NAMALWA (cell line): ENCODE measurements around the gene MED29.

Experiments used
- DNase-seq: peaks from one replicate; pipeline ENCODE4 v3.0.0-alpha.2; 2015; ENCODE audit warnings: low spot score

MED29 gene

DNA sequence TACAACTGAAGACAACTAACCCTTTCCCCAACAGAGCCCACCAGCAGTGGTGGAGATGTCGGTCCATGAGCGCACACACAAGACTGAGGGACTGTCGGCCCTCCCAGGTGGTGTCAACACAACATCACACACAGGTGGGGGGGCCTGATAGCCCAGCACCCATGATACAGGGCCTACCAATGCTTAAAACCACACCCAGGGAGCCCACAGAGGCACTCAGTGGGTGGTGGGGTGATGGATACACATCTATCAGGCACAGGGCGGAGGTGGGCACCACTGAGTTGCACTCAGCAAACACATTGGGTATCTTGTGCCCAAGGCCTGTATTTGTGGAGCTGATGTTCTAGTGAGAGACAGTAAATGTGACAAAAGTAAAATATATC, 8.5 kb downstream of the MED29 start:
- DNase-seq = no peak

DNA sequence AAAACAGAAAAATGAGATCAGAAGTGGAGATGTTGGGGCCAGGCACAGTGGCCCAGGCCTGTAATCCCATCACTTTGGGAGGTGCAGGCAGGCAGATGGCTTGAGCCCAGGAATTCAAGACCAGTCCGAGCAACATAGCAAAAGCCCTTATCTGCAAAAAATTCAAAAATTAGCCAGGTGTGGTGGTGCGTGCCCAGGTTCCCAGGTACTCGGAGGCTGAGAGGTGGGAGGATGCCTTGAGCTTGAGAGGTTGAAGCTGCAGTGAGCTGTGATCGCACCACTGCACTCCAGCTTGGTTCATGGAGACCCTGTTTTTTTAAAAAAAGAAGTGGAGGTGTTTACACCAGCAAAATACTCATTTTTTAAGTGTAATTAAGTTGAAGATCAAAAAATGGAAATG, 8.9 kb downstream of the MED29 start:
- DNase-seq = no peak

DNA sequence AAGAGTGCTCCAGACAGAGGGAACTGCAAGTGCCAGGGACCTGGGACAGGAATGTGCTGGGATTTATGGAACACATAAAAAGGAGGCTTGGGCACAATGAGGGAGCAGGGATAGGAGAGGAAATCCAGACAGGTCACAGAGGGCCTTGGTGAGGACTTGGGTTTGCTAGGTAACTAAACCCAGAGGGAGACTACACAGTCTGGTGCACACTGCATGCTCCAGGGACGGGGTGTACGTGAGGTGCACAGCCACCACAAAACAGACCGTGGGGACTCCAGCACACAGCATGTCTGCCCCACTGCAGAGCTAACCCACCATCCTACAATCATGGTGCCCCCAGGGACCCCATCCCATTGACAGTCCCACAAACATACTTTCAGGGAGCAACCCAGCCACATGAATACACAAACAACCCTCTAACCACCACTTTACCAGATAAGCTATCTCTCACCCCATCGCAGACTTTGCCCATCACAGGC, 9.9 kb downstream of the MED29 start:
- peak; percentile 45 for DNase-seq

DNA sequence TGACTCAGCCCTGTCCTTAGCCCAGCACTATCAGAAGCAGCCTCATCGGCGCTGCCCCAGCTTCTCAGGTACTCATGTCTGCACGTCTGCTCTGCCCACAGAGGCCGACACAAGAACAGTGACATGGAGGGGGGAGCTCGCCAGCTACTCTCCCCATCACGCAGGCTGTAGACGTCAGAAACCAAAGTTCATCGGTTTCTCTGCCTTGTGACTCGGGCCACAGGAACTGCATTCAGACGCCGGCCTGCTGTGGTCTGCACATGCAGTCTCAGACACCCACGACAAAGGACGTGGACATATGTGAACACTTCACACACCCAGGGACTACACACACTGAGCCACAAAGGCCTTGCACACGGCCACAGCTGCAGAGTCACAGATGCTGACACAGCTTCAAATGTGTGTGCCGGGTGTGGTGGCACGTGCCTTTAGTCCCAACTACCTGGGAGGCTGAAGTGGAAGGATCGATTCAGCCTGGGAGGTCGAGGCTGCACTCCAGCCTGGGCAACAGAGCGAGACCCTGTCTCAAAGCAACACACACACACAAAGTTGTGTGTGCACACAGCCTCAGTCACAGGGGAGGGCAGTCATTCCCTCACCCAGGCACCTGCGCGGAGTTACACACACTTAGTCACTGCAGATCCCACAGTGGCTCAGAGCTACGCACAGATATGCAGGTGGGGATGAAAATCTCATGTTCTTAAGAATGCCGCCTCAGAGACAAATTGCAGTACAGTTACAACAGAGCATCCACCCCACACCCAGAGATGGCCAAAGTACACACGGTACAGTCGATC, 10.6 kb downstream of the MED29 start:
- peak; percentile 84 for DNase-seq

DNA sequence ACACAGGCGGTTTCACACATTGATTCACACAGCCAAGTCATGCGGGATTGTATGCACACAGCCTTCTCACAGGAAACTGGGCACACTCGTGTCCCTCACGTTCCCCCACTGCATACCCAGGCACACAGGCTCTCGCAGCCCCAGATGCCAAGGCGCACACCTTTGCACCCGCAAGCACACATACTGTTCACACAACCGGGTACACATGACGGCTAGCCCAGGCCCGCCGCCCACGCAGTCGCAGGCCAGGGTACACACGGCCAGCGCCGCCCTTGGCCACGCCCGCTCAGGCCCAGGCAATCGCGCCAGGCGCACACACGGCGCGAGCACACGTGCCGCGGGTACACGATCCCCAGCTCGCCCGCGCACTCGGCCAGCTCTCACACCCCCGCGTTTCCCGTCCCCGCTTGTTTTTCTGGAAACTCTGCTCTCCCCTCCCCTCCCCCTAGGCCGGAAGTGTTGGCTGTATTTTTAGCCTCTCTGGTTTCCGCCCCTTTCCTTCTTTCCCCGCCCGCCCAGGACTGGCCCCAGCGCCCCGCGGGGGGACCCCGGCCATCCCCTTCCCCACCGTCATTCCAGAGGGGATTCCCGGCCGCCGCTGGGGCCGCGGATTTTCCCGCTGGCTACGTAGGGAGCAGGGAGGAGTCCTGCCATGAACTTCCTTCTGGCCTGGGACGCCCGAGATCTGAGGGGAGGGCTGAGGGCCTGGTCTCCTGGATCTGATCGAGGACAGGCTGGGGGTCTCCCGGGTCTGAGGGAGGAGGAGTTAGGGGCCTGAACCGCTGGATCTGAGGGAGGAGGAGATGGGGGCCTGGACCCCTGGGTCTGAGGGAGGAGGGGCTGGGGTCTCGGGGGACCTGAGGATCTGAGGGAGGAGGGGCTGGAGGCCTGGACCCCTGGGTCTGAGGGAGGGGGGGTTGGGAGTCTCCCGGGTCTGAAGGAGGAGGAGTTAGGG, 11.4 kb downstream of the MED29 start:
- DNase-seq = peak; percentile 78

DNA sequence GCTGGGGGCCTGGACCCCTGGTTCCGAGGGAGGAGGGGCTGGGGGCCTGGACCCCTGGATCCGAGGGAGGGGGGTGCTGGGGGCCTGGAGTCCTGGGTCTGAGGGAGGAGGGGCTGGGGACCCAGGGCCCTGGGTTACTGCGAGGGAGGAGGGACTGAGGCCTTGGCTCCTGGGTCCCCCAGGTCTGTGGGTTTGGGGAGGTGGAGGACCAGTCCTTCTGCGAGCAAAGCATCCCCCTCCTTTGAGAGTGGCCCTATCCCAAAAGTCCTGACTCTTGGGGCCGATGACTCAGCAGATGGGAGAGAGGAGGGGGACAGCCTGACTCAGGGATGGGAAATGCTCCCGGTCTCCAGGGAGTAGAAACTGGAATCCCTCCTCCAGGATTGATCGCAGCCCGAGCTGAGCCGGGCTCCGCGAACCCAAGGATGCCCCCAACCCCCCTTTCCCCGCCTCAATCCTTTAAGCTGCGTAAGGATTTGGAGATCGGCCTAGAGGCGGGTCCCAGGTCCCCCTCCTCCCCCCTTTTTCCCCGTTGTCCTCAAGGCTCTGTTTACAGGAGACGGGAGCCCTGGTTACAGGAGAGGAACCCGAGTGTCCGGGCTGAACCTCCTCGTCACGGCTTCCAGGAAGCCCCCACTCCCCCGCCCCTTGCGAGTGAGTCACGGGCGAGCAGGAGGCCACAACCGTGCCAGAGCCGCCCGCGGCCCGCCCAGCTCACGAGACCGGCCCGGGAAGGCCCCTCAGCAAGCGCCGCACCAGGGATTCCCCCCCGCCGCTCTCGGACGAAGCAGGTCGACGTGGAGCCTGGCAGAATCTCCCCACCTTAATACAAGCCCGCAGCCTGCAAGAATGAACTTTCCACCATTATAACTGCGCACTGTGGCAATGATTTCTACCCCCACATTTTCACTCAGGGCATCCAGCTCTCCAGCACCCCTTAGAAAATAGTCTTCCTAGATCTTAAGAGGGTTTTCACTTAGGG, 12.4 kb downstream of the MED29 start:
- DNase-seq = peak; percentile 72

DNA sequence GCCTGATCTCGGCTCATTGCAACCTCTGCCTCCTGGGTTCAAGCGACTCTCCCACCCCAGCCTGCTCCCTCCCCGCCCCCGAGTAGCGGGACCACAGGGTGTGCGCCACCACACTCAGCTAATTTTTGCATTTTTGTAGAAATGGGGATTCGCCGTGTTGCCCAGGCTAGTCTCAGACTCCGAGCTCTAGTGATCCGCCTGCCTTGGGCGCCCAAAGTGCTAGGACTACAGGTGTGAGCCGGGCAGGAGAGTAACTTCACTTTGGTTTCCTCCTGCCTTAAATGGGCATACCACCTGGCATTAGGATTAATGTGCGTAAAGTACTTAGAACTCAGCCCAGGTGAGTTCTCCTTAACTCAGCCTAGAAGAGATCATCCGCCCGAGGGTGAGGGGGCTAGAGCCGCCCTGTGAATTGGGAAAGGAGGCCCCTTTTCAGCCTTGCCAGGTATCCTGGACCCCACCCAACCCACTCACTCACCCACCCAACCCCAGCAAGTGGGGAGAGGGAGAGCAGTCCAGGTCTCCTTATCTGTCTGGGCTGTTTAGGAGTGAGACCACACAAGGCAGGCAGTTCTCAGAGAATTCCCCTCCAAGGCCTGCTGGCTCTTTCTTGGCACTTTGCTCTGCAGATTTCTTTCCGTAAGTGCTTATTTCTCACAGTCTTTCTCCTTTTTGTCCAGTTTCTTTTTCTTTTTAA, 14.2 kb downstream of the MED29 start:
- DNase-seq = peak; percentile 37

DNA sequence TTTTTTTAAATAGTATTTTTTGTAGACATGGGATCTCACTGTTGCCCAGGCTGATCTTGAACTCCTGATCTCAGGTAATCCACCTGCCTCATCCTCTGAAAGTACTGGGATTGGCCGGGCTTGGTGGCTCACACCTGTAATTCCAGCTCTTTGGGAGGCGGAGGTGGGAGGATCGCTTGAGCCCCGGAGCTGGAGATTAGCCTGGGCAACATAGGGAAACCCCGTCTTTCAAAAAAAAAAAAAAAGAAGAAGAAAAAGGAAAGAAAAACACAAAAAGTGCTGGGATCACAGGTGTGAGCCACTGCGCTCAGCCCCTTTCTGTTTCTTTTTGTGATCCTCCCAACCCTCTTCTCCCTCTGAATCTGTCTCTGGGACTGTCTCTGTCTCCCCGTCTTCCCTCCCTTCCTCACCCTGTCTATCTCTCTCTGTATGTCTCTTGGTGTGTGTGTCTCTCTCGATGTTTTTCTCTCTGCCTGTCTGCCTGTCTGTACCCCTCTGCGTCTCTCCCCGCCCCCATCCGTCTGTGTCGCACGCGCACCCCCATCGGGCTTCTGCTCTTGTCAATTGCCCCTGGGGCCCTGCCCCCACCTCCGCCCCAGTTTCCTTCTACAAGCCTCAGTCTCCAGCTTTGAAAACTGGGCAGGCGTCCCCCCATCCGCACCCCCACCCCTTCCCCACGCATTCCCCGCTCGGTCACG, 14.9 kb downstream of the MED29 start:
- DNase-seq = peak; percentile 84

DNA sequence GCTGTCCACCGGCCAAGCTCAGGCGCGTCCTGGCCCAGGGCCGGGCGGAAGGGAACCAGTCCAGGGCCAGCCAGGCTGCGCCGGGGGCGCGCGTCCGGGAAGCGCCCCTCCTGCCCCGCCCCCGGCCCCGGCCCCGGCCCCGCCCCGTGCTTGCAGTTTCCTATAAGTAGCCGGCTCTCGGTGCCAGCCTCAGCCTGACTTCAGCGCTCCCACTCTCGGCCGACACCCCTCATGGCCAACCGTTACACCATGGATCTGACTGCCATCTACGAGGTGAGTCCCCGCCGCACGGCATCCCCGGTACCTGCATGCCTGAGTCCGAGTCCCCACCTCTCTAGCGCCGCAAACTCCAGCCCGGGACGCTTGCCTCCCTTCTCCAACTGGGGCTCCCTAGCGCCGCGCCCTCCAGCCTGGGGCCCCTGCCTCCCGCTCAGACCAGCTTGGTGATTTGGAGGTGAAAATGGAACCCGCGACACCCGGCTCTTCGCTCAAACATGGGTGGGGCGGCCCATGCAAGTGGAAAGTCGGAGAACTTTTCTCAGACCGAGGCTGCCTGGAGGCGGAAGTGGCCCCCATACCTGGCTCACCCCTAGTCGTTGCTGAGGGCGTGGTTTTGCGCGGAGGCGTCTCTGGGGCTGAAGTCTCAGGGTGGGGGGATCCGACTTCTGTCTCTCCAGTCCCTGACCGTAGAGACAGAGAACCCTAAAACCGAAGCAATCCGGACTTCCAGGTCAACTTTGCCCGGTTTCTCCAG, 15.7 kb downstream of the MED29 start, which contains the start of gene ZFP36:
TSS of gene ZFP36 (plus strand) at position 192 of the 754 bp plus-strand sequence. CDS start at position 250, 58 bp downstream.
- DNase-seq = peak; percentile 89

DNA sequence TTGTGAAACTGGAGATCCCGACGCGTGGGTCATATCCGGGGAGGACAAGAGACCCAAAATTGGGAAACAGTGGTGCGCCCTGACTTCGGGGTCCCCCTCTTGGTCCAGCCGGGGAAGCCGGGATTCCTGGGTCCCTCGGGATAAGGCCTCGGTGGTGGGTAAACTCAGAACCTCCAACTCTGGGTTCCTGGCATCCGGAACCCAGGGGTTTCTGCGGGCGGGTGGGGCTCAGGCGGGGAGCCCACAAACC, 16.2 kb downstream of the MED29 start:
- no peak for DNase-seq

DNA sequence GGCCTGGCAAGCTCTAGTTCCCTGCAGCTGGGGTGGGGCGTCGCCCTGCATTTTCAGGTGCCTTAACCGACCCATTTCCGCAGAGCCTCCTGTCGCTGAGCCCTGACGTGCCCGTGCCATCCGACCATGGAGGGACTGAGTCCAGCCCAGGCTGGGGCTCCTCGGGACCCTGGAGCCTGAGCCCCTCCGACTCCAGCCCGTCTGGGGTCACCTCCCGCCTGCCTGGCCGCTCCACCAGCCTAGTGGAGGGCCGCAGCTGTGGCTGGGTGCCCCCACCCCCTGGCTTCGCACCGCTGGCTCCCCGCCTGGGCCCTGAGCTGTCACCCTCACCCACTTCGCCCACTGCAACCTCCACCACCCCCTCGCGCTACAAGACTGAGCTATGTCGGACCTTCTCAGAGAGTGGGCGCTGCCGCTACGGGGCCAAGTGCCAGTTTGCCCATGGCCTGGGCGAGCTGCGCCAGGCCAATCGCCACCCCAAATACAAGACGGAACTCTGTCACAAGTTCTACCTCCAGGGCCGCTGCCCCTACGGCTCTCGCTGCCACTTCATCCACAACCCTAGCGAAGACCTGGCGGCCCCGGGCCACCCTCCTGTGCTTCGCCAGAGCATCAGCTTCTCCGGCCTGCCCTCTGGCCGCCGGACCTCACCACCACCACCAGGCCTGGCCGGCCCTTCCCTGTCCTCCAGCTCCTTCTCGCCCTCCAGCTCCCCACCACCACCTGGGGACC, 16.6 kb downstream of the MED29 start:
- DNase-seq = peak; percentile 86

DNA sequence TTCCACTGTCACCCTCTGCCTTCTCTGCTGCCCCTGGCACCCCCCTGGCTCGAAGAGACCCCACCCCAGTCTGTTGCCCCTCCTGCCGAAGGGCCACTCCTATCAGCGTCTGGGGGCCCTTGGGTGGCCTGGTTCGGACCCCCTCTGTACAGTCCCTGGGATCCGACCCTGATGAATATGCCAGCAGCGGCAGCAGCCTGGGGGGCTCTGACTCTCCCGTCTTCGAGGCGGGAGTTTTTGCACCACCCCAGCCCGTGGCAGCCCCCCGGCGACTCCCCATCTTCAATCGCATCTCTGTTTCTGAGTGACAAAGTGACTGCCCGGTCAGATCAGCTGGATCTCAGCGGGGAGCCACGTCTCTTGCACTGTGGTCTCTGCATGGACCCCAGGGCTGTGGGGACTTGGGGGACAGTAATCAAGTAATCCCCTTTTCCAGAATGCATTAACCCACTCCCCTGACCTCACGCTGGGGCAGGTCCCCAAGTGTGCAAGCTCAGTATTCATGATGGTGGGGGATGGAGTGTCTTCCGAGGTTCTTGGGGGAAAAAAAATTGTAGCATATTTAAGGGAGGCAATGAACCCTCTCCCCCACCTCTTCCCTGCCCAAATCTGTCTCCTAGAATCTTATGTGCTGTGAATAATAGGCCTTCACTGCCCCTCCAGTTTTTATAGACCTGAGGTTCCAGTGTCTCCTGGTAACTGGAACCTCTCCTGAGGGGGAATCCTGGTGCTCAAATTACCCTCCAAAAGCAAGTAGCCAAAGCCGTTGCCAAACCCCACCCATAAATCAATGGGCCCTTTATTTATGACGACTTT, 17.4 kb downstream of the MED29 start:
- peak; percentile 46 for DNase-seq

DNA sequence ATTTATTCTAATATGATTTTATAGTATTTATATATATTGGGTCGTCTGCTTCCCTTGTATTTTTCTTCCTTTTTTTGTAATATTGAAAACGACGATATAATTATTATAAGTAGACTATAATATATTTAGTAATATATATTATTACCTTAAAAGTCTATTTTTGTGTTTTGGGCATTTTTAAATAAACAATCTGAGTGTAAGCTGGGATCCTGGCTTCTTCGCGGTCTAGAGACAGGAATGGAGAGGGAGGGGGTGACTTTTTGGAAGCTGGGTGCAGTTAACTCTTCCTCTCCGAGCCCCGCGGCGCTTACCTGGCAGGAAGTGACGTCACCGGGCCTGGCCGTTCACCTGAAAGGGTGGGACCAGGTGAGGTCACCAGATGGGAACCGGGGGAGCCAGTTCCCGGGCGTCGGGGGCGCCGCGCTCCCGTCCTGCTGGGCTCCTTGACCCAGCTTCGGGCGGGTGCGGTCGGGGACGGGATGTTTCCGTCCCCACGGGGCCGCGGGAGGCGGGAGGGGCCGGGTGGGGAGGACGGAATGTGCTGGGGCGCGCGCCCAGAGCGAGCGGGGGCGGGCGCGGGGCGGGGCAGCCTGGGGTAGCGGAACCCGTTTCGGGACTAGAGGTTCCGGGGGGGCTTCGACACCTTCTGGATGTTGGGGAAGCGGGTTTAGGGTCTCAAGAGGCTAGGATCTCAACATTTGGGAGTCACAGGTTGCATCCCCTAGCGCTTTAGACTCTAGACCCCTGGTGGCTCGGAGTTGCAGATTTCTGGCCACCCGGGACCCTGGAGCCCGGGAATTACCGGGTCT, 18.2 kb downstream of the MED29 start:
- DNase-seq = peak; percentile 60

DNA sequence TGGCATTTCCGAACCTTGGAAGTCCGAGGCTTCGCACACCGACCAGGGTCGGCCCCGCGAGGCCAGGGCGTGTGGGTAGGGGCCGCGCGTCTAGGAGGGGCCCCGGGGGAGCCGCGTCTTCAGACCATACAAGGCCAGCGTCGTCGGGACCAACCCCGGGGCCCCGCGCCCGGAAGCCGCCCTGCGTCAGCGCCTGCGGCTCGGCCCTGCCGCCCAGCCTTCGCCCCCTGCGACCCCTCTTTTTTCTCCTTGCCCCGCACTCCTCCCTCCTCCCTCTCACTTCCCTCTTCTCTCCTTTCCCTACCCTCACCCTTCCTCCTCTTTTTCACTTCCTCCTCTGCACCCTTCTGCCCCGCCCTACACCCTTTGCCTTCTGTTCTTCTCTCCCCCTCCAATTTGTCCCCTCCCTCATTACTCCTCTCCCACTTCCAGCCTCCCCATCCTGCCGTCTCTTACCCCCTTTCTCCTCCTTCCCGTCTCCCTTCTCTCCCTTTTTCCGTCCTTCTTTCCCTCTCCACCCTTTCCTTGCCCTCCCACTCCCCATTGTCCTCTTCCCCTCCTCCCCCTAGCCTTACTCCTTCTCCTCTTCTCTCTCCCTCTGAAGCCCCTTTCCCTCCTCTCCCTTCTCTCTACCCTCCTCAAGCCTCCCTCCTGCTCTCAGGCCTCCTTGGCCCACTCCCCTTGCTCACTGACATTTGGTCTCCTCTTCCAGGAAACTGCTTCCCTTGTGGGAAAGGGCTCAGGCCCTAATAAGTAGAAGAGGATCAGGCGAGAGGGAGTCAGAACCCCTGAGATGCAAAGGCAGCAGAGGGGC, 19.0 kb downstream of the MED29 start:
- peak; percentile 64 for DNase-seq

DNA sequence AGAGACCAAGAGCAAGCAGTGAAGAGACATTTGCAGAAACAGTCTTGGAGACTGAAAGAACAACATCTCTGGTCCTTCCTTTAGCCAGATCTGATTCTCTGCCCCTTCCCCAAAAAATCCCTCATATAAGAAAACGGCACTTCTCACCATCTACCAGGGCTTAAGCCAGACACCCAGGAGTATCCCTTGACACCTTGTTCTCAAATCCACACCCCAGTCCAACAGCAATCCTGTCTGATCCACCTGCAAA, 19.6 kb downstream of the MED29 start:
- no peak for DNase-seq

DNA sequence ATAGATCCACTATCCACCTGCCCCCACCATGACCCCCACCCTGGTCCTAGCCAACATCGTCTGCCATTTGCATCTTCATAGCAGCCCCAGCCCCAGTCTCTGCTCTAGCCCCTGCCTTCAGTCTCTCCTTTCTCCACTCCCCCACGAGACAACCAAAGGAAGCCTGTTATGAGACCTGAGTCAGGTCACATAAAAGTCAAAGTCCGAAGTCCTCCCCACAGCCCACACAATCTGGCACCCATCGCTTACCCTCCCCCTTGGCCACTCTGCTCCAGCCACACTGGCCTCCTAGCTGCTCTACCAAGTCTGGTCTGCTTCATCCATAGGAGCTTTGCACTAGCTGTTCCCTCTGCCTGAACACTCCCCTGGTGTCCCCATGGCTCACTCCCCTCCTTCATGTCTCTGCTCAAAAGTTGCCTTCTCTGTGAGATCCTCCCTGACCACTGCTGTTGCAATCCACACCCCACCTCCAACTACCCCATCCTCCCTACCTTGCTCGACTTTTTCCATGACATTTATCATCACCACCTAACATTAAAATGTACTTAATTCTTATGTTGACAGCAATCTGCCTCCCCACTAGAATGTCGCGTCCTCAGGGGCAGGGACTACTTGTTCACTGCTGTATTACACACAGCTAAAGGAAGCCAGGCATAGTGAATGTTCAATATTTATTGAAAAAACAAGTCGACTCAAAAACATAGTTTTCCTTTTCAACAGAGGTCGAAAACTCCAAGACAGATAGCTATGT, 20.1 kb downstream of the MED29 start:
- no peak for DNase-seq
